Cardiac fibroblast (primary cell): ENCODE results near the gene MAN1A2.
A peak's percentile ranks its signal among the peaks of the same experiment; 100 is the strongest.

ENCODE experiments used
- DNase-seq, 2 donors: peaks; one replicate each; pipeline versions ENCODE4 v3.0.0 to v3.0.0-alpha.2; 2010; ENCODE audit warnings: low read depth in 2 of 2
- H3K4me3 ChIP-seq, 2 donors: replicated peaks in 1 of 2; 1 replicate in 1 of 2; 2 replicates in 1 of 2; pipeline ENCODE4 v1.5.1; 2011; ENCODE audit warnings: low read depth in 2 of 2, low read length in 2 of 2, mild to moderate bottlenecking in 2 of 2, moderate library complexity in 1 of 2
- TF ChIP-seq, protein P1 (sequence below): IDR thresholded peaks from one replicate; pipeline ENCODE4 v1.5.1; 2011; ENCODE audit warnings: low read depth, mild to moderate bottlenecking, low read length, inconsistent platforms

The MAN1A2 gene

DNA sequence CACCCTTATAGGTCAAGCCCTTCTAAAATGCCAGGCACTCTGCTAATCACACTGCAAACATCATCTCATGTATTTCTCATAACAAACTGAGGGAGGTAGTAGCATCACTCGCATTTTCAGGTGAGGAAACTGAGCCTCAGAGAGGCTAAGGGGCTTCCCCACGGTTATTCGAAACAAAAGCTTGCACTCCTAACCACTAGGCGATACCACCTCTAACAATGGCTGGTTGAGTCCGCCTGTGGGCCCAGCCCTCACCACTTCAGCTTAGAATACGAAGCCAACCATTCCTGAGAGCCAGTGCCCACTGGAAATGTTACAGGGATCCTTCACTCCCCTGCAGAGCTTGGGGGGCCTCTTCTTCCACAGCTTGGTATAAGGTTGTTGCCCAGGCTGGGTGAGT lies 173.3 kb downstream of the MAN1A2 start:
- no peak for DNase-seq
- H3K4me3 ChIP-seq = no peak overlapping the region
- TF ChIP-seq, protein P1, sequence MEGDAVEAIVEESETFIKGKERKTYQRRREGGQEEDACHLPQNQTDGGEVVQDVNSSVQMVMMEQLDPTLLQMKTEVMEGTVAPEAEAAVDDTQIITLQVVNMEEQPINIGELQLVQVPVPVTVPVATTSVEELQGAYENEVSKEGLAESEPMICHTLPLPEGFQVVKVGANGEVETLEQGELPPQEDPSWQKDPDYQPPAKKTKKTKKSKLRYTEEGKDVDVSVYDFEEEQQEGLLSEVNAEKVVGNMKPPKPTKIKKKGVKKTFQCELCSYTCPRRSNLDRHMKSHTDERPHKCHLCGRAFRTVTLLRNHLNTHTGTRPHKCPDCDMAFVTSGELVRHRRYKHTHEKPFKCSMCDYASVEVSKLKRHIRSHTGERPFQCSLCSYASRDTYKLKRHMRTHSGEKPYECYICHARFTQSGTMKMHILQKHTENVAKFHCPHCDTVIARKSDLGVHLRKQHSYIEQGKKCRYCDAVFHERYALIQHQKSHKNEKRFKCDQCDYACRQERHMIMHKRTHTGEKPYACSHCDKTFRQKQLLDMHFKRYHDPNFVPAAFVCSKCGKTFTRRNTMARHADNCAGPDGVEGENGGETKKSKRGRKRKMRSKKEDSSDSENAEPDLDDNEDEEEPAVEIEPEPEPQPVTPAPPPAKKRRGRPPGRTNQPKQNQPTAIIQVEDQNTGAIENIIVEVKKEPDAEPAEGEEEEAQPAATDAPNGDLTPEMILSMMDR = no peak

DNA sequence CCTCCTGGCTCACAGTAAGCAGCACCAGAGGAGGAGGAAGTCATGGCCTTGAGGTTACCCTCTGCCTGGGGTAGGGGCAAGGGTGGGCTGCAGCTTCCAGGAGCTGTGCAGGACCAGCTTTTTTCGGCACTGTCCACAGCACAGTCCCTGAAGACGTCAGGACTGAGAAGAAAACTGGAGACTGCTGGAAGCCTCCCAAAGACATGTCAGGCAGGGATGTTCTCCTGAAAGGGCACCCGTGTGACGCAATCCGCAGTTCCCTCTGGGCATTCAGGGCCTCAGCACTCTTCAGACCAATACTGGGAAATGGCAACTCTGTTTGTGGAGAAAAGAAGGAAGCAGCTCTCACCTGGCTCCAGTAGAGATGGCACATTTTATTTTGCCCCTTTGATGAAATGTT lies 173.8 kb downstream of the MAN1A2 start:
- TF ChIP-seq, protein P1 = no peak
- H3K4me3 ChIP-seq = no peak overlapping the region
- DNase-seq = peak; percentile 6 to 67

DNA sequence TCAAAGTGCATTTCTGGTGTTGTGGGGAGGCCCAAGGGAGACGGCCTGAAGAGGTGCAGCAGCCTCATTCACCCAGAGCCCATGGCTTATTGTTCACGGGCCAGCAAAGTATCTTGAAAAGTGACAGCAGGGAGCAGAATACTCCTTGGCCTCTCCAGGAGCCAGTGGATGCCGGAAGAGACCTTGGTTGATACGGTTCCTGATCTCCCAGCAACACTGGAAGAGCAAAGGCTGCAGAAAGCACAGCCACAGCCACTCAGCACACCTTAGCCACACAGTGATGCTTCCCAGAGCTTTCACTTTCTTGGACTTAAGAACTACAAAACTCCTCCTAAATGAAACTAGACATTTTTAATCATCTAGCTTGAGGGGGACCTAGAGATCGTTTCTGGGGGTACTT lies 174.3 kb downstream of the MAN1A2 start:
- no peak overlapping the region for H3K4me3 ChIP-seq
- DNase-seq = no peak
- TF ChIP-seq, protein P1 = no peak

DNA sequence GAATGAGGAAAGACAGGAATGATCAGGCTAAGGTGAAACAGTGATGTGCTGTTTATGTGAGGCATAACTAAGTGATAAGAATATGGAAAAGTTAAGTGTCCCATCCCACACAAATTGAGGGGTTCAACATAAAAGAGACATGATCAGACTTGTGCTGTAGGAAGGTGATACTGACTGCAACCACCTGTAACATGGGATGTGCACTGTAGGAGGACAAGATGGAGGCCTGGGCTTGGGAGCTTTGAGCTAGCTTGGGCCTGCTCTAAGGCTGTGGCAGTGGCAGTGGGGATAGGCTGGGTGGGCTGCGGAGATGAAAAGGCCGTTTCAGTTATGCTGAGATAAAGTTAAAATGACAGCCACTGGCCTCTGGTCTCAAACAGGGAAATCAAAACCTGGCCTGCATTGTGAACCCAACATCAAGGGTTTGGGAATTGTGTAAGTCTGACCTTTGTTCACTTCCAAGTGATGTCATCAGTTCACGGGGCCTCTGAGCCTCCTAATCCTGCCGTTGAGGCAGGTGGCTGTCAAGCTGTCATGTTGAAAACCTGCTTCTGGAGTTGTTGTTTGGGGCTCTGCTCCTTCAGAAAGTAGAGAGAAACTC lies 177.4 kb downstream of the MAN1A2 start:
- TF ChIP-seq, protein P1 = no peak
- no peak for DNase-seq
- H3K4me3 ChIP-seq = no peak overlapping the region

DNA sequence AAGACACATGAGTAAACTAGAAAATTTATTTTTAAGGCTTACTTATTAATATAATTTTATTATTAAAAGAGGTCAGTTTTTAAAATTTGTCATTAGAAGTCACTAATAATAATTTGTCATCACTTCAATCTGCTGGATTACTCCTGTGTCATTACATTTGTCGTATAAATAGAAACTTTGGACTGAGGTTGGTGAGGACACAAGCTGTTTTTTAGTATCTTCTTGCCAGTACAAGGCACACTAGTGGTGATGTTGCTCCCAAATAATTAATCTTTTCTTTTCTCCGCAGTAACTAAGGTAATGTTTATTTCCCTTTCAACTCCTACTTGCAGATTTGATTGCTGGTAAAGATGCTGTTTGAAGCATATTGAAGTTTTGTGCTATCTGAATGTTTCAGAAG lies 179.2 kb downstream of the MAN1A2 start:
- DNase-seq = no peak
- TF ChIP-seq, protein P1 = no peak
- H3K4me3 ChIP-seq = no peak overlapping the region

DNA sequence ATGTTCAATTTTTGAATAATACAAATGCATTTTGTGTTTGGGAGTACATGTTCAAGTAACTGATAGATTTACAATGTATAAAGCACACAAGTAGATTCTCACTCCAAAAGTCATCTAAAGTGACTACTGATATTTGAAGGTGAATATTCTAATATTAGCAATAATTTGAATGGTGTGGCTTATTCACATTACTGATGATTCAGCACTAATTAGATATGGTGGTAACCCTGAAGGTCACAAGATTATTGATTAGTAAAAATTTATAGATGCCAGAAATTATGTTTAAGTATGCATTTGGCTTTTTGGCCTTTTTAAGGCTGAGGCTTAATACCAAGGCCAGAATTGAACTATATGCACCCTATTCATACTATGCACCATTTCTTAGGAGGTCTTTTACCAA lies 186.2 kb downstream of the MAN1A2 start:
- no peak overlapping the region for H3K4me3 ChIP-seq
- TF ChIP-seq, protein P1 = no peak
- DNase-seq = no peak

DNA sequence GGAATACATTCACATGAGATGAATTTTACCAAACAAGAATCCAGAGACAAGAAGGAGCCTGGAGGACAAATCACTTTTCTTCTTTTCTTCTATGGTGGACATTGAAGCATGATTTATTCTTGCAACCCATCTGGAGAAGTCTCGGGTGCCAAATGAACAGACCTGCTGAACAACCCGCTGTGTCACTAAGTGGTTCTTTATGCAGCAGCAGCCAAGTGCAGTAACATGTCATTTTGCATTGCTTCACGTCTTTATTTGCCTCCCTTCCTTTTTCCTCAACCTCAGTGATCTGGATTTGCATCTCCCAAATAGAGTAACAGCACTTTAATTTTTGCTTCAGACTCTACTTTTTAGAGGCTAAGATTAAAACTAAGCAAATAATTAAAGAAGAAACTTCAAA lies 188.6 kb downstream of the MAN1A2 start:
- no peak overlapping the region for H3K4me3 ChIP-seq
- TF ChIP-seq, protein P1 = no peak
- DNase-seq = no peak
